ENCODE measurements around the gene CTTNBP2NL. TPM values are rescaled to one million over a fixed set of nuclear protein-coding genes. Genes with fewer than 3 reads are reported as not detected.

Gene CTTNBP2NL
- polyA plus RNA-seq, 1 donor = 16.2 TPM

DNA sequence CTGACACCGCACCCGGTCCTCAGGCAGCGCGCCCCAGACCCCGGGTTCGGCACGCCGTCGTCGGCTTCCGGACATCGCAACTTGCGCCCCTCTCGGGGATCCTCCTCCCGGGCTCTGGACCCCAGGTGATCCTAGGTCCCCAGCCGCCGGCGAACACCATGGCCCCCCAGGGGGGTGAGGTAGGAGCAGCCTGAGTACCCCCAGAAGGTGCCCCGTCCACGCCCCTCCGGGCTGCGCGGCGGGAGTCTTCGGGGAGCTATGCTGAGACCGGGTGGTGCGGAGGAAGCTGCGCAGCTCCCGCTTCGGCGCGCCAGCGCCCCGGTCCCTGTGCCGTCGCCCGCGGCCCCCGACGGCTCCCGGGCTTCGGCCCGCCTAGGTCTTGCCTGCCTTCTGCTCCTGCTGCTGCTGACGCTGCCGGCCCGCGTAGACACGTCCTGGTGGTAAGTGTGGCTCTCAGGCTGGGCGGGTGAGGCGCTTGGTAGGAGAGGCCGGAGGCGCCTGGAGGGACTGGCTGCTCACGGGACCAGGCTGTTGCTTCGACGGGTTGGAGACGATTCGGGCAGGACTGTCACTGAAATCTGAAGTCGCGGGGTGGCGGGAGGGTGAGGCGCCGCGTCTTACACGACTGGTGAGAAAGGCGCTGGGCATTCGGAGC is 113.1 kb downstream of the CTTNBP2NL start:
- no peak for DNase-seq

DNA sequence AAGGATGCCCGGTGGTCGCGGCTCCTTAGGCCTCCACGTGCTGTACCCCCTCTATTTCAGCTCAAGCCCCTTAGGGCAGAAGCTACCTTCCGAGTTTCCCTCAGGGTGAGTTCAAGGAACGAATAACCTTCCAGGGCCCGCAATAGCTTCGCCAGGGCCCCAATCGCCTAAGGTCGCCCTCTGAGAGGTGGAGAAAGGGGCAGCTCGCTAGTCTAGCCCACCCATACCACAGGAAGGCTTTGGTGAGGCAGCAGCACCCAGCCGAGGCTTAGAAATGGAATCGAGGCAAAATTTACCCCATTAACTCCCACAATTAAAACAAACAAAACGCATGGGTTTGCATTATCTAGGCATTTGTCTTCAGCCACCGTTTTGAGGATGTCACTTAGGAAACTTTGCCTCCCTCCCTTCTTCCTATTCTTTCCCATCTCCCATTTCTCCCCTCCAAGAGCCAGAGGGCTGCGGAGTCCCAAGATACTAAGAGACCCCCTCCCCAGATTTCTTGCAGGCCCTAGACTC is 113.7 kb downstream of the CTTNBP2NL start:
- no peak for DNase-seq

DNA sequence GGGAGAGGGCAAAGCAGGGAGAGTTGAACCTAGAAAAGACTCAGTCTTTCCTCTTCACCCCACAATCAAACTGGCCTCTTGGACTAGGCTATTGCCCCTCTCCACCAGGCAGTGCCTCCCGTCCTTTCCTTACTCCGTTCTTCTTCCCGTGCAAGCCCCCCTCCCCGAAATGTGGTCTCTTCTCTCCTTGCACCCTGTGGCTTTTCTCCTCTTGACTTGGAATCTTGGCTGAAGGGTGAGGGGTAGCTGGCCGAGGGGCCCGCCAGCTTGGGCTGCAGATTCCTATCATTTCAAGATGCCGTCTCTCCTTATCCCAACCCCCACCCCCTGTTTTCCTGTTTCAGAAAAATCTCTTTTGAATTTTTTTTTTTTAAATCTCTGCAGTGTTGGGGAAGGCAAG is 114.3 kb downstream of the CTTNBP2NL start:
- DNase-seq = no peak

Other genes starting within 250 kb of the CTTNBP2NL start
- gene WNT2B, start 112.8 kb downstream of the CTTNBP2NL start, polyA plus RNA-seq (ENCODE audit: insufficient read length) = 4.0 TPM
- 20.6 TPM for gene ST7L, start 222.9 kb downstream of the CTTNBP2NL start, polyA plus RNA-seq (ENCODE audit: insufficient read length)
- gene CAPZA1, start 223.6 kb downstream of the CTTNBP2NL start, polyA plus RNA-seq (ENCODE audit: insufficient read length) = 67.6 TPM